Measurements from ENCODE around the gene RBFOX2.

DNA sequence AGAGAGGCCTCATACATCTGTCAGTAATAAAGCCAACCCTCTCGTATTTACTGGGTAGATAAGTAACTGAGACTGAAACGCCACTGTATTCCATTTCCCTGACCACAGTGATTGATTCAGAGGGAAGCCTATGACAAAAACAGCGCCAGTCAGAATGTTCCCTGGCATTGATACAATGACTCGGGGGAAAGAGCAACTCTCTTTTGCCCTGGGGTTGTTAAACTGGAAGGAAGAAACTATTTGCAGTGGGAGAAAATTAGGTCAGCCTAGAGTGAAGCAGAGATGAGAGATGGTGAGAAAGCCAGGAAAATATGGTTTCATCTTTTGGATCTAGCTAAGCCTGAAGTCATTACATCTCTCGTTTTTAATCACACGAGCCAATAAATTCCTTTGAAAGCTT lies 48.6 kb upstream of the RBFOX2 start:
- TF ChIP-seq, protein P1, sequence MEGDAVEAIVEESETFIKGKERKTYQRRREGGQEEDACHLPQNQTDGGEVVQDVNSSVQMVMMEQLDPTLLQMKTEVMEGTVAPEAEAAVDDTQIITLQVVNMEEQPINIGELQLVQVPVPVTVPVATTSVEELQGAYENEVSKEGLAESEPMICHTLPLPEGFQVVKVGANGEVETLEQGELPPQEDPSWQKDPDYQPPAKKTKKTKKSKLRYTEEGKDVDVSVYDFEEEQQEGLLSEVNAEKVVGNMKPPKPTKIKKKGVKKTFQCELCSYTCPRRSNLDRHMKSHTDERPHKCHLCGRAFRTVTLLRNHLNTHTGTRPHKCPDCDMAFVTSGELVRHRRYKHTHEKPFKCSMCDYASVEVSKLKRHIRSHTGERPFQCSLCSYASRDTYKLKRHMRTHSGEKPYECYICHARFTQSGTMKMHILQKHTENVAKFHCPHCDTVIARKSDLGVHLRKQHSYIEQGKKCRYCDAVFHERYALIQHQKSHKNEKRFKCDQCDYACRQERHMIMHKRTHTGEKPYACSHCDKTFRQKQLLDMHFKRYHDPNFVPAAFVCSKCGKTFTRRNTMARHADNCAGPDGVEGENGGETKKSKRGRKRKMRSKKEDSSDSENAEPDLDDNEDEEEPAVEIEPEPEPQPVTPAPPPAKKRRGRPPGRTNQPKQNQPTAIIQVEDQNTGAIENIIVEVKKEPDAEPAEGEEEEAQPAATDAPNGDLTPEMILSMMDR (IDR thresholded peaks at IDR 0.05; ENCODE audit: low read depth, low read length) = no peak
- TF ChIP-seq, protein P2, sequence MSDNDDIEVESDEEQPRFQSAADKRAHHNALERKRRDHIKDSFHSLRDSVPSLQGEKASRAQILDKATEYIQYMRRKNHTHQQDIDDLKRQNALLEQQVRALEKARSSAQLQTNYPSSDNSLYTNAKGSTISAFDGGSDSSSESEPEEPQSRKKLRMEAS (IDR thresholded peaks at IDR 0.05; ENCODE audit: low read depth, low read length) = no peak
